ENCODE measurements around the gene OR1A1.
"Not testable (repeated sequence)": the region's sequence is repeated elsewhere in the genome, so short reads cannot be mapped to it uniquely, and the experiment has no call there.

Gene OR1A1

GRCh38 chr17:3207367-3207766, at the start of gene OR1A1:
OR1A1 (plus strand) TSS chr17:3207667; CDS start chr17:3215621, 7,954 bp downstream.
- no peak for DNase-seq
- Mint-ChIP-seq H3K4me1 (no peaks in the 10 kb centered on the region), H3K27ac (no peak within 1 kb of the TSS), H3K27me3 (peaks cover 9% of the 10 kb centered on the region), H3K4me3 (no peak within 1 kb of the TSS), H3K36me3 (ENCODE audit: low read depth) (no peaks in the 10 kb centered on the region), H3K9me3 (peaks cover 7% of the 10 kb centered on the region)
- ATAC-seq: no peak

- no peak for DNase-seq
- H3K27me3 Mint-ChIP-seq: peaks cover 5% of the 10 kb centered on the region
- no peak overlapping the region for H3K4me3 Mint-ChIP-seq
- no peaks in the 10 kb centered on the region for H3K36me3 Mint-ChIP-seq (ENCODE audit: low read depth)
- H3K9me3 Mint-ChIP-seq: peaks cover 8% of the 10 kb centered on the region
- peaks cover 2% of the 10 kb centered on the region for H3K4me1 Mint-ChIP-seq
- no peak for ATAC-seq
- H3K27ac Mint-ChIP-seq: no peak overlapping the region
Observed at GRCh38 chr17:3167574-3167973, 39.9 kb upstream of the OR1A1 start.

- DNase-seq (no peak), ATAC-seq (no peak)
- peaks cover 3% of the 10 kb centered on the region for H3K27me3 Mint-ChIP-seq
- H3K27ac Mint-ChIP-seq: no peak overlapping the region
- H3K9me3 Mint-ChIP-seq: no peaks in the 10 kb centered on the region
- no peak overlapping the region for H3K4me3 Mint-ChIP-seq
- H3K36me3 Mint-ChIP-seq (ENCODE audit: low read depth): no peaks in the 10 kb centered on the region
- H3K4me1 Mint-ChIP-seq: no peaks in the 10 kb centered on the region
Observed at GRCh38 chr17:3189961-3190360, 17.5 kb upstream of the OR1A1 start.

- Mint-ChIP-seq H3K27ac (no peak within 1 kb of the TSS), H3K36me3 (ENCODE audit: low read depth) (peaks cover 1% of the 10 kb centered on the region), H3K4me1 (no peaks in the 10 kb centered on the region), H3K27me3 (peaks cover 13% of the 10 kb centered on the region), H3K9me3 (peaks cover 5% of the 10 kb centered on the region), H3K4me3 (no peak within 1 kb of the TSS)
- no peak for DNase-seq
- no peak for ATAC-seq
Observed at GRCh38 chr17:3197219-3197618, 10.2 kb upstream of the OR1A1 start, which contains the start of gene OR1A2. OR1A2 (plus strand) TSS chr17:3197519; CDS start chr17:3197519, 0 bp downstream.

- DNase-seq (no peak), ATAC-seq (no peak)
- Mint-ChIP-seq H3K27me3 (peaks cover 13% of the 10 kb centered on the region), H3K4me1 (no peaks in the 10 kb centered on the region), H3K4me3 (no peak overlapping the region), H3K27ac (no peak overlapping the region), H3K9me3 (peaks cover 4% of the 10 kb centered on the region), H3K36me3 (ENCODE audit: low read depth) (no peaks in the 10 kb centered on the region)
Observed at GRCh38 chr17:3208484-3208883, 1.0 kb downstream of the OR1A1 start.

GRCh38 chr17:3213001-3213400, 5.5 kb downstream of the OR1A1 start:
- no peak overlapping the region for H3K4me3 Mint-ChIP-seq
- no peak overlapping the region for H3K27ac Mint-ChIP-seq
- ATAC-seq: no peak
- no peak for DNase-seq
- peaks cover 10% of the 10 kb centered on the region for H3K9me3 Mint-ChIP-seq
- no peaks in the 10 kb centered on the region for H3K36me3 Mint-ChIP-seq (ENCODE audit: low read depth)
- no peaks in the 10 kb centered on the region for H3K4me1 Mint-ChIP-seq
- peaks cover 10% of the 10 kb centered on the region for H3K27me3 Mint-ChIP-seq

- ATAC-seq (no peak), DNase-seq (no peak)
- Mint-ChIP-seq H3K27ac (no peak overlapping the region), H3K4me3 (no peak overlapping the region), H3K36me3 (ENCODE audit: low read depth) (no peaks in the 10 kb centered on the region), H3K27me3 (peaks cover 10% of the 10 kb centered on the region), H3K4me1 (no peaks in the 10 kb centered on the region), H3K9me3 (peaks cover 12% of the 10 kb centered on the region)
Observed at GRCh38 chr17:3213587-3213986, 6.1 kb downstream of the OR1A1 start.

- H3K4me3 Mint-ChIP-seq; H3K27me3 Mint-ChIP-seq; H3K36me3 Mint-ChIP-seq (ENCODE audit: low read depth); DNase-seq; ATAC-seq; H3K27ac Mint-ChIP-seq: not testable (repeated sequence)
- H3K9me3 Mint-ChIP-seq: peaks cover 12% of the 10 kb centered on the region
- peaks cover 12% of the 10 kb centered on the region for H3K4me1 Mint-ChIP-seq
Observed at GRCh38 chr17:3219978-3220377, 12.5 kb downstream of the OR1A1 start.

- no peaks in the 10 kb centered on the region for H3K27me3 Mint-ChIP-seq
- no peak overlapping the region for H3K4me3 Mint-ChIP-seq
- H3K4me1 Mint-ChIP-seq: peaks cover 12% of the 10 kb centered on the region
- no peak for DNase-seq
- no peaks in the 10 kb centered on the region for H3K36me3 Mint-ChIP-seq (ENCODE audit: low read depth)
- H3K27ac Mint-ChIP-seq: no peak overlapping the region
- peaks cover 12% of the 10 kb centered on the region for H3K9me3 Mint-ChIP-seq
- ATAC-seq: no peak
Observed at GRCh38 chr17:3221850-3222249, 14.4 kb downstream of the OR1A1 start.

- Mint-ChIP-seq H3K36me3 (ENCODE audit: low read depth) (no peaks in the 10 kb centered on the region), H3K27ac (no peak overlapping the region), H3K4me3 (peak overlapping the region; percentile 45), H3K4me1 (peaks cover 12% of the 10 kb centered on the region), H3K9me3 (peaks cover 7% of the 10 kb centered on the region), H3K27me3 (no peaks in the 10 kb centered on the region)
- no peak for ATAC-seq
- no peak for DNase-seq
Observed at GRCh38 chr17:3222505-3222904, 15.0 kb downstream of the OR1A1 start.

- not testable (repeated sequence) for H3K9me3 Mint-ChIP-seq; H3K27ac Mint-ChIP-seq; ATAC-seq; H3K4me3 Mint-ChIP-seq; H3K36me3 Mint-ChIP-seq (ENCODE audit: low read depth); DNase-seq; H3K27me3 Mint-ChIP-seq
- peaks cover 12% of the 10 kb centered on the region for H3K4me1 Mint-ChIP-seq
Observed at GRCh38 chr17:3224721-3225352, 17.4 kb downstream of the OR1A1 start.

GRCh38 chr17:3232300-3232699, 24.8 kb downstream of the OR1A1 start:
- not testable (repeated sequence) for H3K9me3 Mint-ChIP-seq; H3K4me3 Mint-ChIP-seq; H3K27ac Mint-ChIP-seq; DNase-seq; H3K4me1 Mint-ChIP-seq; H3K27me3 Mint-ChIP-seq; ATAC-seq; H3K36me3 Mint-ChIP-seq (ENCODE audit: low read depth)

- H3K4me1 Mint-ChIP-seq; ATAC-seq; H3K27ac Mint-ChIP-seq; H3K36me3 Mint-ChIP-seq (ENCODE audit: low read depth); DNase-seq; H3K4me3 Mint-ChIP-seq; H3K27me3 Mint-ChIP-seq; H3K9me3 Mint-ChIP-seq: not testable (repeated sequence)
Observed at GRCh38 chr17:3238685-3239084, 31.2 kb downstream of the OR1A1 start.

- not testable (repeated sequence) for H3K36me3 Mint-ChIP-seq (ENCODE audit: low read depth); H3K4me1 Mint-ChIP-seq; H3K9me3 Mint-ChIP-seq; H3K27ac Mint-ChIP-seq; H3K27me3 Mint-ChIP-seq; ATAC-seq; H3K4me3 Mint-ChIP-seq; DNase-seq
Observed at GRCh38 chr17:3241044-3241443, 33.6 kb downstream of the OR1A1 start.

- H3K36me3 Mint-ChIP-seq (ENCODE audit: low read depth); H3K4me3 Mint-ChIP-seq; H3K27me3 Mint-ChIP-seq; H3K9me3 Mint-ChIP-seq; H3K27ac Mint-ChIP-seq; H3K4me1 Mint-ChIP-seq; ATAC-seq; DNase-seq: not testable (repeated sequence)
Observed at GRCh38 chr17:3244841-3245240, 37.4 kb downstream of the OR1A1 start.

- not testable (repeated sequence) for H3K27me3 Mint-ChIP-seq; H3K27ac Mint-ChIP-seq; H3K36me3 Mint-ChIP-seq (ENCODE audit: low read depth); H3K4me3 Mint-ChIP-seq; DNase-seq; H3K4me1 Mint-ChIP-seq; ATAC-seq; H3K9me3 Mint-ChIP-seq
Observed at GRCh38 chr17:3249013-3249412, 41.5 kb downstream of the OR1A1 start.
